Measurements from ENCODE around the gene PSMA7. TPM values are rescaled to one million over a fixed set of nuclear protein-coding genes. Genes with fewer than 3 reads are reported as not detected.

The PSMA7 gene
- total RNA-seq, 1 donor: 237 TPM

GRCh38 chr20:62127799-62128198 lies 15.4 kb downstream of the PSMA7 start:
- TF ChIP-seq, protein P1, sequence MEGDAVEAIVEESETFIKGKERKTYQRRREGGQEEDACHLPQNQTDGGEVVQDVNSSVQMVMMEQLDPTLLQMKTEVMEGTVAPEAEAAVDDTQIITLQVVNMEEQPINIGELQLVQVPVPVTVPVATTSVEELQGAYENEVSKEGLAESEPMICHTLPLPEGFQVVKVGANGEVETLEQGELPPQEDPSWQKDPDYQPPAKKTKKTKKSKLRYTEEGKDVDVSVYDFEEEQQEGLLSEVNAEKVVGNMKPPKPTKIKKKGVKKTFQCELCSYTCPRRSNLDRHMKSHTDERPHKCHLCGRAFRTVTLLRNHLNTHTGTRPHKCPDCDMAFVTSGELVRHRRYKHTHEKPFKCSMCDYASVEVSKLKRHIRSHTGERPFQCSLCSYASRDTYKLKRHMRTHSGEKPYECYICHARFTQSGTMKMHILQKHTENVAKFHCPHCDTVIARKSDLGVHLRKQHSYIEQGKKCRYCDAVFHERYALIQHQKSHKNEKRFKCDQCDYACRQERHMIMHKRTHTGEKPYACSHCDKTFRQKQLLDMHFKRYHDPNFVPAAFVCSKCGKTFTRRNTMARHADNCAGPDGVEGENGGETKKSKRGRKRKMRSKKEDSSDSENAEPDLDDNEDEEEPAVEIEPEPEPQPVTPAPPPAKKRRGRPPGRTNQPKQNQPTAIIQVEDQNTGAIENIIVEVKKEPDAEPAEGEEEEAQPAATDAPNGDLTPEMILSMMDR (IDR thresholded peaks at IDR 0.05; ENCODE audit: insufficient read depth, low read length): no peak
- no peak for DNase-seq (ENCODE audit: low read depth)
- H3K4me3 ChIP-seq (ENCODE audit: low read depth, low read length): no peak overlapping the region

DNA sequence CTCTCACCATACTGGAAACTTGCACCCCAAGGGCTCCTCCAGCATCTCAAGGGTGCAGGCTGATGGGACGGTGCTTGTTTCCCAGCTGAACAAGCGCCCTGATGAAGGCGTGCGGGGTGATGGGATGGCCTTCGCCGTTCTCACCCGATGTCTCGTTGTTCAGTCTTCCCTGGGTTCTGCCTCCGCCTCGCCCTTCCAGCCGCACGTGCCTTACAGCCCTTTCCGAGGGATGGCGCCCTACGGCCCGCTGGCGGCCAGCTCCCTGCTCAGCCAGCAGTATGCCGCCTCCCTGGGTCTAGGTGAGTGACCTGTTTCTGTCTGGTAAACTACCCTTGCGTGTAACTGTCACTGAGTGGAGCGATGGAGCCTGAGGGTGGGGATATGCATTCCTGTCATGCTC lies 17.1 kb downstream of the PSMA7 start:
- no peak for DNase-seq (ENCODE audit: low read depth)
- no peak overlapping the region for H3K4me3 ChIP-seq (ENCODE audit: low read depth, low read length)
- TF ChIP-seq, protein P1 (IDR thresholded peaks at IDR 0.05; ENCODE audit: insufficient read depth, low read length): no peak

GRCh38 chr20:62123450-62124118 lies 19.6 kb downstream of the PSMA7 start:
- H3K4me3 ChIP-seq (ENCODE audit: low read depth, low read length): peak overlapping the region; percentile 82
- DNase-seq (ENCODE audit: low read depth): peak; percentile 57
- TF ChIP-seq, protein P1 (IDR thresholded peaks at IDR 0.05; ENCODE audit: insufficient read depth, low read length): peak; percentile 20

GRCh38 chr20:62122654-62123449 lies 20.3 kb downstream of the PSMA7 start:
- peak; percentile 28 for DNase-seq (ENCODE audit: low read depth)
- peak overlapping the region; percentile 82 for H3K4me3 ChIP-seq (ENCODE audit: low read depth, low read length)
- TF ChIP-seq, protein P1 (IDR thresholded peaks at IDR 0.05; ENCODE audit: insufficient read depth, low read length): no peak

- peak within 1 kb of the TSS; percentile 82 for H3K4me3 ChIP-seq (ENCODE audit: low read depth, low read length)
- peak; percentile 95 for DNase-seq (ENCODE audit: low read depth)
- TF ChIP-seq, protein P1 (IDR thresholded peaks at IDR 0.05; ENCODE audit: insufficient read depth, low read length): no peak
Observed at GRCh38 chr20:62121776-62122653, 21.2 kb downstream of the PSMA7 start, which contains the start of gene LSM14B. LSM14B (plus strand) TSS chr20:62122475; CDS start chr20:62122667, 192 bp downstream.

- H3K4me3 ChIP-seq (ENCODE audit: low read depth, low read length): peak overlapping the region; percentile 74
- peak; percentile 80 for DNase-seq (ENCODE audit: low read depth)
- TF ChIP-seq, protein P1 (IDR thresholded peaks at IDR 0.05; ENCODE audit: insufficient read depth, low read length): no peak
Observed at GRCh38 chr20:62120990-62121775, 22.0 kb downstream of the PSMA7 start.

Data from fibroblast of the aortic adventitia (primary cell).